Endothelial cell of umbilical vein (primary cell): Measurements from ENCODE around the gene LRRC8E. TPM values are rescaled to one million over a fixed set of nuclear protein-coding genes. Genes with fewer than 3 reads are reported as not detected.

Experiments used
- BruUV-seq: library from RNA; stranded (reverse); fragments of 400-500 nt; replicated peaks from 2 replicates; lab custom pipeline; 2021; lab: Mats Ljungman, UMichigan
- CTCF ChIA-PET: fragments of 300-600, 350-600 bp; sonication (Branson Sonifier 250); formaldehyde crosslinking; loops from one replicate; lab custom pipeline; 2021; ENCODE audit warnings: antibody characterized with exemption, inconsistent platforms; lab: Charles Lee
- POLR2A ChIA-PET: fragments of 300-600, 350-600 bp; sonication (Branson Sonifier 250); formaldehyde crosslinking; loops from one replicate; lab custom pipeline; 2021; ENCODE audit warnings: antibody characterized with exemption, inconsistent platforms; lab: Charles Lee
- DNase-seq: peaks from one replicate; pipeline ENCODE4 v3.0.0-alpha.2; 2011; ENCODE audit warnings: low read depth, low spot score
- FAIRE-seq: peaks from 2 replicates; lab custom pipeline; 2011; peaks lifted over from hg19 to GRCh38; lab: Jason Lieb, UNC
- H2AFZ ChIP-seq: 2 replicates; pipeline ENCODE4 v1.6.0; 2012; ENCODE audit warnings: low read depth, low read length, control low read depth, inconsistent platforms
- H3K27ac ChIP-seq: 2 replicates; pipeline ENCODE4 v1.5.1; 2011; ENCODE audit warnings: low read depth, mild to moderate bottlenecking, control low read depth, low read length, moderate library complexity; ENCODE audit not compliant: insufficient read depth
- H3K27me3 ChIP-seq, 2 experiments: 2 replicates each; pipeline versions ENCODE4 v1.6.0 to v1.6.1; 2011; ENCODE audit warnings: low read length in 2 of 2, mixed read lengths in 1 of 2; ENCODE audit not compliant: control insufficient read depth in 2 of 2, insufficient read depth in 2 of 2
- H3K36me3 ChIP-seq, 2 experiments: 2 replicates in 1 of 2; 3 replicates in 1 of 2; pipeline ENCODE4 v1.5.1; 2011; ENCODE audit warnings: low read length in 2 of 2, mild to moderate bottlenecking in 1 of 2, moderate library complexity in 1 of 2; ENCODE audit not compliant: control insufficient read depth in 2 of 2, insufficient read depth in 2 of 2; ENCODE audit errors: extremely low read depth in 1 of 2
- H3K4me1 ChIP-seq: 3 replicates; pipeline ENCODE4 v1.5.1; 2011; ENCODE audit warnings: mild to moderate bottlenecking, low read length; ENCODE audit not compliant: control insufficient read depth, insufficient read depth; ENCODE audit errors: extremely low read depth
- H3K4me2 ChIP-seq: 2 replicates; pipeline ENCODE4 v1.6.1; 2011; ENCODE audit warnings: low read length, control low read depth, mixed read lengths; ENCODE audit not compliant: insufficient read depth
- H3K4me3 ChIP-seq, 3 experiments: fragments of 200-600 bp in 1 of 3; sonication (generic), shearing (Covaris generic) in 1 of 3; replicated peaks in 1 of 3; 2 replicates each; pipeline ENCODE4 v1.5.1; 2011 to 2016; ENCODE audit warnings: control low read depth in 3 of 3, low read length in 3 of 3, mild to moderate bottlenecking in 2 of 3, inconsistent platforms in 1 of 3, low read depth in 1 of 3, moderate library complexity in 1 of 3; ENCODE audit not compliant: insufficient read depth in 1 of 3
- H3K79me2 ChIP-seq: 2 replicates; pipeline ENCODE4 v1.6.0; 2012; ENCODE audit warnings: low read length, inconsistent platforms; ENCODE audit not compliant: control insufficient read depth, insufficient read depth
- H3K9ac ChIP-seq: replicated peaks from 2 replicates; pipeline ENCODE3; 2011; ENCODE audit warnings: low read length, control low read depth; ENCODE audit not compliant: insufficient read depth; ENCODE audit errors: extremely low read depth
- H3K9me1 ChIP-seq: replicated peaks from 3 replicates; pipeline ENCODE4 v1.6.0; 2011; ENCODE audit warnings: mild to moderate bottlenecking, low read length; ENCODE audit not compliant: control insufficient read depth, insufficient read depth; ENCODE audit errors: extremely low read depth
- H3K9me3 ChIP-seq: replicated peaks from 2 replicates; pipeline ENCODE4 v1.5.1; 2012; ENCODE audit warnings: low read length, inconsistent platforms; ENCODE audit not compliant: control insufficient read depth, insufficient read depth
- H4K20me1 ChIP-seq: replicated peaks from 2 replicates; pipeline ENCODE3; 2011; ENCODE audit warnings: mild to moderate bottlenecking, low read length; ENCODE audit not compliant: control insufficient read depth, insufficient read depth; ENCODE audit errors: extremely low read depth
- EZH2 ChIP-seq: IDR thresholded peaks from 2 replicates; pipeline ENCODE4 v1.6.1; 2012; ENCODE audit warnings: borderline replicate concordance, low read depth, mild to moderate bottlenecking, moderate library complexity, low read length, inconsistent platforms; ENCODE audit not compliant: severe bottlenecking
- FOS ChIP-seq: IDR thresholded peaks from 2 replicates; pipeline ENCODE4 v1.6.1; 2011; ENCODE audit warnings: mild to moderate bottlenecking, low read length, moderate library complexity, borderline replicate concordance; ENCODE audit not compliant: insufficient read depth
- JUN ChIP-seq: IDR thresholded peaks from 2 replicates; pipeline ENCODE4 v1.6.1; 2011; ENCODE audit warnings: borderline replicate concordance, low read depth; ENCODE audit not compliant: insufficient read length, insufficient read depth
- POLR2AphosphoS5 ChIP-seq: IDR thresholded peaks from 2 replicates; pipeline ENCODE4 v1.6.1; 2012; ENCODE audit warnings: low read depth, mild to moderate bottlenecking, control low read depth, low read length, moderate library complexity; ENCODE audit not compliant: insufficient read depth
- dilution Hi-C: fragments of 300-500 bp; cut with MboI; formaldehyde crosslinking; loops from one replicate; pipeline ENCODE4 v1.15.0; 2019; ENCODE audit warnings: low sequenced_read_pairs; ENCODE audit not compliant: extremely low pct_ligation_motif_present
- intact Hi-C: fragments of 100-400 bp; cut with micrococcal nuclease; formaldehyde crosslinking; loops from one replicate; pipeline ENCODE4 v1.10.0; 2022
- polyA plus RNA-seq, 4 experiments: library from polyadenylated mRNA; depleted of rRNA in 3 of 4; stranded (reverse) in 3 of 4; unstranded in 1 of 4; fragments of >200 nt; gene quantifications; 2 replicates each; pipeline versions ENCODE4 v1.2.1 to v1.2.3, GENCODE V29; 2011 to 2012; ENCODE audit warnings: missing spikeins in 1 of 4
- total RNA-seq: library from RNA; stranded (reverse); gene quantifications from 2 replicates; pipeline ENCODE4 v1.2.3, GENCODE V29; 2021
- TF ChIP-seq, protein P1 (sequence below): IDR thresholded peaks from 2 replicates; pipeline ENCODE4 v1.6.1; 2011; ENCODE audit not compliant: insufficient read depth, insufficient read length

Gene LRRC8E
- total and polyA plus RNA-seq, 2 donors (not counting 3 experiments of a cell fraction or from before 2014, with no cell fraction given), result 1.1 to 1.6 TPM

DNA sequence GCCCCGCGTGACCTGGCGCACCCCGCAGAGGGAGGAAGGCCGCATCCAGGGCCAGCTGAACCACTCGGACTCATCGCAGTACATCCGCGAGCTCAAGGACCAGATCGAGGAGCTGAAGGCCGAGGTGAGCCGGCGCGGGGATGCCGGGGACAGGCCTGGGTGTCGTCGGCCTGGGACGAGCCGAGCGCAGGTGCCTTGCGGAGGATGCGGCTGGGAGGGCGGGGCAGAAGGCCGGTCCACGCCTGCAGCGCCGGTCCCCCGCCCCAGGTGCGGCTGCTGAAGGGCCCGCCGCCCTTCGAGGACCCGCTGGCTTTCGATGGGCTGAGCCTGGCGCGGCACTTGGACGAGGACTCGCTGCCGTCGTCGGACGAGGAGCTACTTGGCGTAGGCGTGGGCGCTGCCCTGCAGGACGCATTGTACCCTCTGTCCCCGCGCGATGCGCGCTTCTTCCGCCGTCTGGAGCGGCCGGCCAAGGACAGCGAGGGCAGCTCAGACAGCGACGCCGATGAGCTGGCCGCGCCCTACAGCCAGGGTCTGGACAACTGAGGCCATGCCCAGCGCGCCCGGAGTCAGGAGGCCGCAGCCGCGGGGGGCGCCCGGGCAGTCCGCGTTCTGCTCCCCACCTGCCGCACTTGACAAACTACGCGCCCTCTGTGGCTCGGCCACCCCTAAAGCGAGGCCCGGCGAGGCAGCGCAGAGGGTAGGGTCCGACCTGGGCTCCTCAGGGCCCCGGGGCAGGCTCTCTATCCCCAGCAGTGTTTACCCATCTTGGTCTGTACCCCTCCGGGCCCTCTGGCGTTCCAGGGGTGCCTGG lies 24.9 kb upstream of the LRRC8E start:
- dilution Hi-C loops, result no loop called here
- DNase-seq (no peak), FAIRE-seq (no peak)
- no peak overlapping the region for H3K9ac ChIP-seq
- no peak overlapping the region for H3K27ac ChIP-seq
- H3K9me3 ChIP-seq, result no peaks in the 10 kb centered on the region
- H3K4me2 ChIP-seq, result no peak overlapping the region
- H3K4me3 ChIP-seq, result no peak overlapping the region
- POLR2A ChIA-PET, result no interaction called here
- no TSS peak for BruUV-seq
- H3K27me3 ChIP-seq, result peaks cover 12 to 21% of the 10 kb centered on the region in 2 experiments
- H3K9me1 ChIP-seq, result no peaks in the 10 kb centered on the region
- H3K36me3 ChIP-seq, result no peaks in the 10 kb centered on the region
- H4K20me1 ChIP-seq, result no peaks in the 10 kb centered on the region
- TF ChIP-seq EZH2 (peak; percentile 78), JUN (no peak)
- peaks cover under 1% of the 10 kb centered on the region for H3K4me1 ChIP-seq
- intact Hi-C loops, result no loop called here
- no peak overlapping the region for H2AFZ ChIP-seq
- CTCF ChIA-PET, result interaction anchor here (1.2 kb wide), 1 partner anchor 9 kb away, joined by 3 read pairs; no protein-coding TSS in a partner anchor
- no peaks in the 10 kb centered on the region for H3K79me2 ChIP-seq

DNA sequence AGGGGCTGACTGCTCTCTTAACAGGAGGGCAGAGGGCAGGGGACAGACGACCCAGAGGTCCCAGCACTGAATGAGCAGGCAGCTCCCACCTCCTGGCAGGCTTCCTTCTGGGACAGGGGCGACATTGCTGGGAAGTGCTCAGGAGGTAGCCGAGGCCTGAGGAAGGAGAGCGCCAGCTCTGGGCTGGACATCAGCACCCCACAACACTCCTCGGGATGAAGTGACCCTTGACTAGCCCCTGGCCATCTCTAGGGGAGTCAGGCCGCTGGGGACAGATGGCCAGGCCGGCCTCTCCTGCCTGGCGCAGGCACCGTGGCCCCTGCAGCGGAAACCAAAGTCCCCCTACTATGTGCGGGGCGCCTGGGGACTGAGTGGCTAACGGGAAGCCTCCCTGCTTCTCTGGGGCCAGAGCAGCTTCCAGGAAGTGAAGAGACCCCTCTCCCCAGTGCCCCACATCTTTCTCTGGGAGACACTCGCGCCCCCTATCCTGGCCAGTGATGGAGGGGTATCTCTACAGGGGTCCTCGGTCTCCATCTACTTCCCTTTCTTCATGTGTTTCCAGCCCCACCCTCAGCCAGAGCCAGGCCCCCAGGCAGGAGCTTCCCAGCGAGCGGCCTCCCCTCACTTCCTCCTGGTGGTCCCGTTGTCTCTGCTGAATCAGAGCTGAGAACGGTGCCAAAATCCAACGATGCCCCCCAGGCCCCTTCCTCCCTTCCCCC lies 24.2 kb upstream of the LRRC8E start:
- no peaks in the 10 kb centered on the region for H3K9me1 ChIP-seq
- H3K9ac ChIP-seq, result no peak overlapping the region
- TSS peak; percentile 19 for BruUV-seq
- intact Hi-C loops (no loop called here), dilution Hi-C loops (no loop called here)
- CTCF ChIA-PET, result interaction anchor here (1.2 kb wide), 1 partner anchor 10 kb away, joined by 3 read pairs; no protein-coding TSS in a partner anchor
- H3K4me1 ChIP-seq, result peaks cover 7% of the 10 kb centered on the region
- TF ChIP-seq JUN (no peak), POLR2AphosphoS5 (no peak), EZH2 (peak; percentile 62), FOS (no peak)
- TF ChIP-seq, protein P1, sequence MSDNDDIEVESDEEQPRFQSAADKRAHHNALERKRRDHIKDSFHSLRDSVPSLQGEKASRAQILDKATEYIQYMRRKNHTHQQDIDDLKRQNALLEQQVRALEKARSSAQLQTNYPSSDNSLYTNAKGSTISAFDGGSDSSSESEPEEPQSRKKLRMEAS, result no peak
- DNase-seq, result no peak
- no peak overlapping the region for H3K27ac ChIP-seq
- POLR2A ChIA-PET, result no interaction called here
- no peaks in the 10 kb centered on the region for H3K36me3 ChIP-seq
- H3K4me2 ChIP-seq, result no peak overlapping the region
- H3K4me3 ChIP-seq, result no peak overlapping the region
- no peaks in the 10 kb centered on the region for H3K9me3 ChIP-seq
- H3K79me2 ChIP-seq, result no peaks in the 10 kb centered on the region
- peaks cover 12 to 21% of the 10 kb centered on the region in 2 experiments for H3K27me3 ChIP-seq
- no peaks in the 10 kb centered on the region for H4K20me1 ChIP-seq
- FAIRE-seq, result no peak
- H2AFZ ChIP-seq, result no peak overlapping the region
